HEK293 (cell line): ENCODE results near the gene TNS1.

Experiments used
- CTCF ChIA-PET: fragments of 350-600 bp; formaldehyde crosslinking; extraction: SDS; loops from one replicate; lab custom pipeline; 2021; ENCODE audit warnings: antibody characterized with exemption; lab: Yijun Ruan, JAX
- POLR2A ChIA-PET: fragments of 300-600 bp; formaldehyde crosslinking; extraction: SDS; loops from one replicate; lab custom pipeline; 2020; ENCODE audit warnings: antibody characterized with exemption, inconsistent platforms; lab: Yijun Ruan, JAX
- H3K27ac ChIP-seq: fragments of 200-500 bp; sonication (Bioruptor generic); 2 replicates; pipeline ENCODE4 v1.5.1; 2014; ENCODE audit warnings: low read depth, low read length, control low read depth, inconsistent platforms; ENCODE audit errors: extremely low read depth
- H3K36me3 ChIP-seq, 2 experiments: fragments of 200-500 bp in 1 of 2; sonication (Bioruptor generic) in 1 of 2; 1 replicate in 1 of 2; 2 replicates in 1 of 2; pipeline ENCODE4 v1.5.1; 2014 to 2017; ENCODE audit warnings: inconsistent platforms in 2 of 2, low read length in 2 of 2; ENCODE audit not compliant: control insufficient read depth in 2 of 2, insufficient read depth in 1 of 2
- H3K4me1 ChIP-seq: fragments of 200-500 bp; sonication (Bioruptor generic); 2 replicates; pipeline ENCODE4 v1.5.1; 2014; ENCODE audit warnings: mild to moderate bottlenecking, low read length, inconsistent platforms; ENCODE audit not compliant: control insufficient read depth, insufficient read depth
- H3K4me3 ChIP-seq: 2 replicates; pipeline ENCODE4 v1.5.1; 2011; ENCODE audit warnings: low read depth, mild to moderate bottlenecking, control low read depth, low read length, moderate library complexity
- H3K9me3 ChIP-seq: fragments of 200-500 bp; sonication (Bioruptor generic); 2 replicates; pipeline ENCODE4 v1.5.1; 2014; ENCODE audit warnings: low read depth, low read length, inconsistent platforms; ENCODE audit not compliant: control insufficient read depth, insufficient read depth
- BCL11A ChIP-seq: fragments of 450-650 bp; formaldehyde crosslinking; IDR thresholded peaks from 2 replicates; pipeline ENCODE4 v1.5.1; 2016; ENCODE audit warnings: low read depth, missing biosample characterization, missing genetic modification characterization
- GLI2 ChIP-seq: fragments of 450-650 bp; formaldehyde crosslinking; IDR thresholded peaks from 2 replicates; pipeline ENCODE4; 2017; ENCODE audit warnings: missing biosample characterization, missing genetic modification characterization, low read depth, borderline replicate concordance
- IKZF3 ChIP-seq: fragments of 450-650 bp; IDR thresholded peaks from 2 replicates; pipeline ENCODE4 v1.5.0; 2018; ENCODE audit warnings: missing biosample characterization, mild to moderate bottlenecking, missing genetic modification characterization, moderate library complexity
- PBX3 ChIP-seq: sonication (generic); formaldehyde crosslinking; IDR thresholded peaks from 2 replicates; pipeline ENCODE4 v1.8.1; 2022; ENCODE audit warnings: mild to moderate bottlenecking, moderate library complexity, missing genetic modification reagents
- PRDM6 ChIP-seq: fragments of 450-650 bp; formaldehyde crosslinking; IDR thresholded peaks from 2 replicates; pipeline ENCODE4 v1.5.1; 2017; ENCODE audit warnings: missing biosample characterization, missing genetic modification characterization
- ZNF114 ChIP-seq: fragments of 450-650 bp; formaldehyde crosslinking; IDR thresholded peaks from 2 replicates; pipeline ENCODE4 v1.5.0; 2017; ENCODE audit warnings: missing biosample characterization, missing genetic modification characterization
- ZNF148 ChIP-seq: fragments of 450-650 bp; formaldehyde crosslinking; IDR thresholded peaks from 2 replicates; pipeline ENCODE4 v1.5.0; 2017; ENCODE audit warnings: missing biosample characterization, missing genetic modification characterization, borderline replicate concordance
- ZNF223 ChIP-seq: fragments of 450-650 bp; formaldehyde crosslinking; IDR thresholded peaks from 2 replicates; pipeline ENCODE4 v1.5.1; 2016; ENCODE audit warnings: missing biosample characterization, missing genetic modification characterization
- ZNF292 ChIP-seq: fragments of 450-650 bp; formaldehyde crosslinking; IDR thresholded peaks from 2 replicates; pipeline ENCODE4 v1.5.1; 2016; ENCODE audit warnings: low read depth, missing biosample characterization, missing genetic modification characterization, borderline replicate concordance
- ZNF341 ChIP-seq: fragments of 450-650 bp; formaldehyde crosslinking; IDR thresholded peaks from 2 replicates; pipeline ENCODE4; 2016; ENCODE audit warnings: low read depth, missing biosample characterization, missing genetic modification characterization
- ZNF362 ChIP-seq: fragments of 450-650 bp; formaldehyde crosslinking; IDR thresholded peaks from 2 replicates; pipeline ENCODE4 v1.5.1; 2016; ENCODE audit warnings: missing biosample characterization, missing genetic modification characterization
- ZNF394 ChIP-seq: fragments of 450-650 bp; formaldehyde crosslinking; IDR thresholded peaks from 2 replicates; pipeline ENCODE4 v1.5.1; 2016; ENCODE audit warnings: missing biosample characterization, missing genetic modification characterization, mild to moderate bottlenecking, moderate library complexity, borderline replicate concordance
- ZNF398 ChIP-seq: fragments of 450-650 bp; formaldehyde crosslinking; IDR thresholded peaks from 2 replicates; pipeline ENCODE4 v1.5.1; 2017; ENCODE audit warnings: missing biosample characterization, missing genetic modification characterization
- ZNF426 ChIP-seq: fragments of 450-650 bp; formaldehyde crosslinking; IDR thresholded peaks from 2 replicates; pipeline ENCODE4 v1.5.1; 2017; ENCODE audit warnings: missing biosample characterization, missing genetic modification characterization, mild to moderate bottlenecking, inconsistent platforms, moderate library complexity
- ZNF501 ChIP-seq: fragments of 450-650 bp; formaldehyde crosslinking; IDR thresholded peaks from 2 replicates; pipeline ENCODE4 v1.5.1; 2016; ENCODE audit warnings: missing biosample characterization, missing genetic modification characterization
- ZNF529 ChIP-seq: fragments of 450-650 bp; formaldehyde crosslinking; IDR thresholded peaks from 2 replicates; pipeline ENCODE4 v1.5.1; 2017; ENCODE audit warnings: missing genetic modification characterization, missing biosample characterization; ENCODE audit not compliant: insufficient replicate concordance
- ZNF558 ChIP-seq: fragments of 450-650 bp; formaldehyde crosslinking; IDR thresholded peaks from 2 replicates; pipeline ENCODE4 v1.5.1; 2016; ENCODE audit warnings: missing biosample characterization, missing genetic modification characterization
- ZNF580 ChIP-seq: fragments of 450-650 bp; formaldehyde crosslinking; IDR thresholded peaks from 2 replicates; pipeline ENCODE4 v1.5.1; 2016; ENCODE audit warnings: missing biosample characterization, missing genetic modification characterization
- ZNF596 ChIP-seq: fragments of 450-650 bp; IDR thresholded peaks from 2 replicates; pipeline ENCODE4 v1.5.0; 2018; ENCODE audit warnings: missing biosample characterization, mild to moderate bottlenecking, missing genetic modification characterization, moderate library complexity
- ZNF629 ChIP-seq: fragments of 450-650 bp; formaldehyde crosslinking; IDR thresholded peaks from 2 replicates; pipeline ENCODE4 v1.5.1; 2017; ENCODE audit warnings: missing biosample characterization, missing genetic modification characterization
- ZNF670 ChIP-seq: fragments of 450-650 bp; formaldehyde crosslinking; IDR thresholded peaks from 2 replicates; pipeline ENCODE4 v1.5.1; 2016; ENCODE audit warnings: missing biosample characterization, missing genetic modification characterization, low read depth
- ZNF701 ChIP-seq: fragments of 450-650 bp; formaldehyde crosslinking; IDR thresholded peaks from 2 replicates; pipeline ENCODE4 v1.5.1; 2016; ENCODE audit warnings: missing biosample characterization, missing genetic modification characterization
- ZNF791 ChIP-seq: fragments of 450-650 bp; formaldehyde crosslinking; IDR thresholded peaks from 2 replicates; pipeline ENCODE4 v1.5.1; 2016; ENCODE audit warnings: missing biosample characterization, missing genetic modification characterization
- ZSCAN23 ChIP-seq: fragments of 450-650 bp; formaldehyde crosslinking; IDR thresholded peaks from 2 replicates; pipeline ENCODE4 v1.5.1; 2016; ENCODE audit warnings: missing biosample characterization, missing genetic modification characterization

The TNS1 gene

GRCh38 chr2:217813828-217814227 lies 189.0 kb downstream of the TNS1 start:
- Histone ChIP-seq H3K4me3 (no peak overlapping the region), H3K4me1 (no peaks in the 10 kb centered on the region), H3K27ac (no peak overlapping the region), H3K9me3 (no peaks in the 10 kb centered on the region), H3K36me3 (peaks cover 0 to 28% of the 10 kb centered on the region in 2 experiments; a peak in 1 of 3 replicates)
- POLR2A ChIA-PET: no interaction called here
- no peak for TF ChIP-seq ZNF114
- no peak for TF ChIP-seq ZNF341 (tag by site-specific recombination)
- TF ChIP-seq ZNF670: no peak
- TF ChIP-seq ZNF791: no peak
- no peak for TF ChIP-seq ZNF701 (tag by site-specific recombination)
- no peak for TF ChIP-seq PRDM6 (tag by site-specific recombination)
- no peak for TF ChIP-seq ZNF596
- no peak for TF ChIP-seq IKZF3 (tag by site-specific recombination)
- TF ChIP-seq ZNF223 (tag by site-specific recombination): no peak
- TF ChIP-seq PBX3 (CRISPR knock-in tag): no peak
- TF ChIP-seq ZNF558: no peak
- TF ChIP-seq ZNF529: no peak
- no peak for TF ChIP-seq ZNF394 (tag by site-specific recombination)
- no peak for TF ChIP-seq ZNF292 (tag by site-specific recombination)
- TF ChIP-seq ZNF362 (tag by site-specific recombination): no peak
- TF ChIP-seq BCL11A (tag by site-specific recombination): no peak
- CTCF ChIA-PET: no interaction called here

- peaks cover 0 to 29% of the 10 kb centered on the region in 2 experiments; a peak in 1 of 3 replicates for H3K36me3 ChIP-seq
- H3K27ac ChIP-seq: no peak overlapping the region
- POLR2A ChIA-PET: no interaction called here
- no peaks in the 10 kb centered on the region for H3K9me3 ChIP-seq
- TF ChIP-seq GLI2 (tag by site-specific recombination): no peak
- no peak for TF ChIP-seq ZNF580
- no peak for TF ChIP-seq ZNF341 (tag by site-specific recombination)
- H3K4me1 ChIP-seq: no peaks in the 10 kb centered on the region
- CTCF ChIA-PET: interaction anchor here (0.7 to 1.5 kb wide), 4 partner anchors 75 to 270 kb away, joined by 3 to 4 read pairs (median 4); no protein-coding TSS in a partner anchor
- H3K4me3 ChIP-seq: no peak overlapping the region
Observed at GRCh38 chr2:217812170-217812569, 190.6 kb downstream of the TNS1 start.

- ChIA-PET POLR2A (no interaction called here), CTCF (interaction anchor here (0.9 to 1.3 kb wide), 2 partner anchors 21 to 24 kb away, joined by 3 to 4 read pairs; no protein-coding TSS in a partner anchor)
- no peaks in the 10 kb centered on the region for H3K9me3 ChIP-seq
- TF ChIP-seq ZNF148 (tag by site-specific recombination): no peak
- TF ChIP-seq ZSCAN23 (tag by site-specific recombination): no peak
- TF ChIP-seq ZNF426 (tag by site-specific recombination): no peak
- no peak for TF ChIP-seq ZNF501 (tag by site-specific recombination)
- no peak for TF ChIP-seq ZNF398 (tag by site-specific recombination)
- no peak for TF ChIP-seq ZNF629 (tag by site-specific recombination)
- no peak overlapping the region for H3K4me3 ChIP-seq
- H3K27ac ChIP-seq: no peak overlapping the region
- H3K4me1 ChIP-seq: no peaks in the 10 kb centered on the region
- H3K36me3 ChIP-seq: peaks cover 0 to 29% of the 10 kb centered on the region in 2 experiments; a peak in 1 of 3 replicates
Observed at GRCh38 chr2:217810260-217810659, 192.5 kb downstream of the TNS1 start.
